ENCODE measurements around the gene MAP3K10. TPM values are rescaled to one million over a fixed set of nuclear protein-coding genes. Genes with fewer than 3 reads are reported as not detected.

The MAP3K10 gene
- total RNA-seq, 1 donor from 2014 or later: 5.7 TPM

DNA sequence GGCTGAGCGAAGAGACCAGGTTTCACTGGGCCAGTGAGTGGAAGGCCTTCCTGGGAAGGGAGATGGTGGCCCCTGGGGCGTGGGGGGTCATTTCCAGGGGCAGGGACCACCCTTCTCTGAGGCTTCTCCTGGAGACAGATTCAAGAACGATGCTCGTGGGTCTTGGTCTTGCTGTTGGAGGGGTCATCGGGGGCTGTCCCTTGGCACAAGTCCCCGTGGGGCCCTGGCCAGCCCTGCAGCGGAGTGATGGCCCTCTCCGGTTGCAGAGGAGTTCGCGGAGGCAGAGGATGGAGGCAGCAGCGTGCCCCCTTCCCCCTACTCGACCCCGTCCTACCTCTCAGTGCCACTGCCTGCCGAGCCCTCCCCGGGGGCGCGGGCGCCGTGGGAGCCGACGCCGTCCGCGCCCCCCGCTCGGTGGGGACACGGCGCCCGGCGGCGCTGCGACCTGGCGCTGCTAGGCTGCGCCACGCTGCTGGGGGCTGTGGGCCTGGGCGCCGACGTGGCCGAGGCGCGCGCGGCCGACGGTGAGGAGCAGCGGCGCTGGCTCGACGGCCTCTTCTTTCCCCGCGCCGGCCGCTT, 22.1 kb downstream of the MAP3K10 start:
- H3K4me3 ChIP-seq: no peak overlapping the region
- TF ChIP-seq, protein P1, sequence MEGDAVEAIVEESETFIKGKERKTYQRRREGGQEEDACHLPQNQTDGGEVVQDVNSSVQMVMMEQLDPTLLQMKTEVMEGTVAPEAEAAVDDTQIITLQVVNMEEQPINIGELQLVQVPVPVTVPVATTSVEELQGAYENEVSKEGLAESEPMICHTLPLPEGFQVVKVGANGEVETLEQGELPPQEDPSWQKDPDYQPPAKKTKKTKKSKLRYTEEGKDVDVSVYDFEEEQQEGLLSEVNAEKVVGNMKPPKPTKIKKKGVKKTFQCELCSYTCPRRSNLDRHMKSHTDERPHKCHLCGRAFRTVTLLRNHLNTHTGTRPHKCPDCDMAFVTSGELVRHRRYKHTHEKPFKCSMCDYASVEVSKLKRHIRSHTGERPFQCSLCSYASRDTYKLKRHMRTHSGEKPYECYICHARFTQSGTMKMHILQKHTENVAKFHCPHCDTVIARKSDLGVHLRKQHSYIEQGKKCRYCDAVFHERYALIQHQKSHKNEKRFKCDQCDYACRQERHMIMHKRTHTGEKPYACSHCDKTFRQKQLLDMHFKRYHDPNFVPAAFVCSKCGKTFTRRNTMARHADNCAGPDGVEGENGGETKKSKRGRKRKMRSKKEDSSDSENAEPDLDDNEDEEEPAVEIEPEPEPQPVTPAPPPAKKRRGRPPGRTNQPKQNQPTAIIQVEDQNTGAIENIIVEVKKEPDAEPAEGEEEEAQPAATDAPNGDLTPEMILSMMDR (IDR thresholded peaks at IDR 0.05): no peak
- no peak for TF ChIP-seq EZH2 (IDR thresholded peaks at IDR 0.05)
- no peak for TF ChIP-seq EZH2phosphoT487 (IDR thresholded peaks at IDR 0.05)
- Mint-ChIP-seq H3K4me1 (peaks cover 4% of the 10 kb centered on the region), H3K36me3 (peaks cover 8% of the 10 kb centered on the region), H3K27me3 (ENCODE audit: insufficient read depth, low read depth) (peaks cover 18% of the 10 kb centered on the region), H3K9me3 (no peaks in the 10 kb centered on the region), H3K27ac (no peak overlapping the region), H3K4me3 (no peak overlapping the region)
- H3K4me1 ChIP-seq: no peaks in the 10 kb centered on the region
- peaks cover 13% of the 10 kb centered on the region for H3F3A ChIP-seq (ENCODE audit: low read depth)
- H3K79me2 ChIP-seq (ENCODE audit: low read depth): no peaks in the 10 kb centered on the region
- no peak overlapping the region for H3K27ac ChIP-seq
- H3K9me3 ChIP-seq (ENCODE audit: low read depth): no peaks in the 10 kb centered on the region
- peaks cover 28% of the 10 kb centered on the region for H3K27me3 ChIP-seq
- no peak overlapping the region for H3K4me2 ChIP-seq
- H3K36me3 ChIP-seq: no peaks in the 10 kb centered on the region
- no peak overlapping the region for H3K9ac ChIP-seq
- no peak for DNase-seq (ENCODE audit: low spot score)
- H2AFZ ChIP-seq (replicated peaks): no peak overlapping the region
- peaks cover 20% of the 10 kb centered on the region for H4K20me1 ChIP-seq (ENCODE audit: low read depth)

DNA sequence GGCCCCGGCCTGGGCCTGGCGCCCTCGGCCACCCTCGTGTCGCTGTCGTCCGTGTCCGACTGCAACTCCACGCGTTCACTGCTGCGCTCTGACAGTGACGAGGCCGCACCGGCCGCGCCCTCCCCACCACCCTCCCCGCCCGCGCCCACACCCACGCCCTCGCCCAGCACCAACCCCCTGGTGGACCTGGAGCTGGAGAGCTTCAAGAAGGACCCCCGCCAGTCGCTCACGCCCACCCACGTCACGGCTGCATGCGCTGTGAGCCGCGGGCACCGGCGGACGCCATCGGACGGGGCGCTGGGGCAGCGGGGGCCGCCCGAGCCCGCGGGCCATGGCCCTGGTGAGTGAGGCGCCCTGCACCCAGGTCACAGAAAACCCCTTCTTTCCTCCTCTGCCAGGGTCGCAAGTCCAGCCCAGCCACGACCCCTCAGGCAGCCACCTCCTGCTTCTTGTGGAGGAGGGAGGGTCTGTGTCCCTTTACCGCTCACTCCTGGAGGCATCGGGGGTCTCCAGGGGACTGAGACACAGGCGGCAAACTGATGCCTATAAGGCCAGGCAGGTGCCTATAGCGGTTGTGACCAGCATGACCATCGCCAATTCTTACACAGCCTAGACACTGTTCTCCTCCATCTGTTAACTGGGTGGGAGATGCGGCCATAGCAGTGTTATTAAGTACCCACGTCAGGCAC, 22.8 kb downstream of the MAP3K10 start:
- Histone ChIP-seq H3K27ac (no peak overlapping the region), H3K9ac (no peak overlapping the region), H3K4me2 (no peak overlapping the region), H3K4me1 (no peaks in the 10 kb centered on the region), H2AFZ (replicated peaks) (no peak overlapping the region), H3K79me2 (ENCODE audit: low read depth) (no peaks in the 10 kb centered on the region), H3K4me3 (no peak overlapping the region), H4K20me1 (ENCODE audit: low read depth) (peaks cover 25% of the 10 kb centered on the region), H3K9me3 (ENCODE audit: low read depth) (no peaks in the 10 kb centered on the region), H3K27me3 (peaks cover 35% of the 10 kb centered on the region), H3F3A (ENCODE audit: low read depth) (peaks cover 19% of the 10 kb centered on the region), H3K36me3 (no peaks in the 10 kb centered on the region)
- no peak overlapping the region for H3K4me3 Mint-ChIP-seq
- peaks cover 25% of the 10 kb centered on the region for H3K27me3 Mint-ChIP-seq (ENCODE audit: insufficient read depth, low read depth)
- TF ChIP-seq EZH2 (IDR thresholded peaks at IDR 0.05): no peak
- TF ChIP-seq, protein P1 (IDR thresholded peaks at IDR 0.05): no peak
- no peak for TF ChIP-seq EZH2phosphoT487 (IDR thresholded peaks at IDR 0.05)
- peaks cover 6% of the 10 kb centered on the region for H3K4me1 Mint-ChIP-seq
- H3K27ac Mint-ChIP-seq: no peak overlapping the region
- peaks cover 5% of the 10 kb centered on the region for H3K36me3 Mint-ChIP-seq
- DNase-seq (ENCODE audit: low spot score): no peak
- no peaks in the 10 kb centered on the region for H3K9me3 Mint-ChIP-seq

DNA sequence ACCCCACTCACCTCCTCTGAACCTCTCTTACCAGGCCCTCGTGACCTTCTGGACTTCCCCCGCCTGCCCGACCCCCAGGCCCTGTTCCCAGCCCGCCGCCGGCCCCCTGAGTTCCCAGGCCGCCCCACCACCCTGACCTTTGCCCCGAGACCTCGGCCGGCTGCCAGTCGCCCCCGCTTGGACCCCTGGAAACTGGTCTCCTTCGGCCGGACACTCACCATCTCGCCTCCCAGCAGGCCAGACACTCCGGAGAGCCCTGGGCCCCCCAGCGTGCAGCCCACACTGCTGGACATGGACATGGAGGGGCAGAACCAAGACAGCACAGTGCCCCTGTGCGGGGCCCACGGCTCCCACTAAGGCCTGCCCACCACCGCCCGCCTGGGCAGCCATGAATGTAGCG, 23.7 kb downstream of the MAP3K10 start:
- peaks cover 3% of the 10 kb centered on the region for H3K36me3 Mint-ChIP-seq
- Histone ChIP-seq H3K79me2 (ENCODE audit: low read depth) (no peaks in the 10 kb centered on the region), H3F3A (ENCODE audit: low read depth) (peaks cover 19% of the 10 kb centered on the region), H3K27ac (no peak overlapping the region), H4K20me1 (ENCODE audit: low read depth) (peaks cover 25% of the 10 kb centered on the region), H3K36me3 (no peaks in the 10 kb centered on the region), H3K9ac (no peak overlapping the region), H3K9me3 (ENCODE audit: low read depth) (no peaks in the 10 kb centered on the region), H3K4me3 (no peak overlapping the region), H3K4me2 (no peak overlapping the region), H2AFZ (replicated peaks) (no peak overlapping the region), H3K27me3 (peaks cover 44% of the 10 kb centered on the region), H3K4me1 (no peaks in the 10 kb centered on the region)
- no peaks in the 10 kb centered on the region for H3K9me3 Mint-ChIP-seq
- H3K4me1 Mint-ChIP-seq: peaks cover 6% of the 10 kb centered on the region
- DNase-seq (ENCODE audit: low spot score): no peak
- no peak overlapping the region for H3K4me3 Mint-ChIP-seq
- no peak overlapping the region for H3K27ac Mint-ChIP-seq
- H3K27me3 Mint-ChIP-seq (ENCODE audit: insufficient read depth, low read depth): peaks cover 34% of the 10 kb centered on the region
- TF ChIP-seq EZH2phosphoT487 (IDR thresholded peaks at IDR 0.05): no peak
- TF ChIP-seq, protein P1 (IDR thresholded peaks at IDR 0.05): no peak
- no peak for TF ChIP-seq EZH2 (IDR thresholded peaks at IDR 0.05)
